Sigmoid colon (tissue), 7 donors: ENCODE data around the gene PAX2. TPM values are rescaled to one million over a fixed set of nuclear protein-coding genes. Genes with fewer than 3 reads are reported as not detected.

Source experiments
- DNase-seq: peaks from one replicate; pipeline ENCODE4 v3.0.0-alpha.2; 2019
- H3K27ac ChIP-seq, 4 donors: fragments of 200-600 bp; sonication (generic); one replicate each; pipeline ENCODE4 v1.5.1; 2016 to 2019; ENCODE audit warnings: mild to moderate bottlenecking in 1 of 4
- H3K27me3 ChIP-seq, 3 donors: fragments of 200-600 bp; sonication (generic); one replicate each; pipeline ENCODE4 v1.5.1; 2019; ENCODE audit warnings: mild to moderate bottlenecking in 1 of 3
- H3K36me3 ChIP-seq, 4 donors: fragments of 200-600 bp; sonication (generic); one replicate each; pipeline ENCODE4 v1.5.1; 2016 to 2019
- H3K4me1 ChIP-seq, 4 donors: fragments of 200-600 bp; sonication (generic); one replicate each; pipeline ENCODE4 v1.5.1; 2017 to 2019
- H3K4me3 ChIP-seq, 4 donors: fragments of 200-600 bp; sonication (generic); one replicate each; pipeline ENCODE4 v1.5.1; 2017 to 2019; ENCODE audit warnings: mild to moderate bottlenecking in 2 of 4, moderate library complexity in 1 of 4
- H3K9me3 ChIP-seq, 4 donors: fragments of 200-600 bp in 3 of 4; sonication (generic) in 3 of 4; one replicate each; pipeline versions ENCODE4 v1.5.1 to v1.6.1; 2013 to 2019
- EP300 ChIP-seq, 4 donors: sonication (generic); formaldehyde crosslinking; IDR thresholded peaks; one replicate each; pipeline ENCODE4 v1.6.1; 2017; ENCODE audit warnings: antibody characterized with exemption in 4 of 4
- POLR2A ChIP-seq, 2 donors: fragments of 450-650 bp; IDR thresholded peaks; one replicate each; pipeline ENCODE4 v1.6.1; 2016; ENCODE audit warnings: antibody characterized with exemption in 2 of 2, mild to moderate bottlenecking in 2 of 2, moderate library complexity in 2 of 2
- POLR2AphosphoS5 ChIP-seq, 4 donors: sonication (generic); formaldehyde crosslinking; IDR thresholded peaks; one replicate each; pipeline ENCODE4 v1.6.1; 2017; ENCODE audit warnings: antibody characterized with exemption in 4 of 4
- WGBS, 2 donors: extraction: QIAGEN DNeasy Blood & Tissue Kit; methylation state at CpG; one replicate each; pipeline ENCODE4 v1.1.7; 2013; 5-methylcytosine and 5-hydroxymethylcytosine counted together
- intact Hi-C: fragments of 100-400 bp; cut with DNase I; formaldehyde crosslinking; loops from one replicate; pipeline ENCODE4 v1.15.1; 2023
- polyA plus RNA-seq, 3 donors: library from polyadenylated mRNA; stranded (reverse); fragments of 200-250 nt; gene quantifications; one replicate each; pipeline ENCODE4 v1.2.3, GENCODE V29; 2013
- total RNA-seq, 4 donors: library from RNA; depleted of rRNA; stranded (reverse); fragments of >200 nt; gene quantifications; one replicate each; pipeline ENCODE4 v1.1.0, GENCODE V29; 2016
- TF ChIP-seq, protein P1 (sequence below), 4 experiments: fragments of 450-650 bp in 3 of 4; fragments of 200-600 bp in 1 of 4; IDR thresholded peaks; one replicate each; pipeline ENCODE4 v1.5.1; 2016 to 2019; ENCODE audit warnings: antibody characterized with exemption in 4 of 4, mild to moderate bottlenecking in 3 of 4, moderate library complexity in 2 of 4
- donor health status: healthy with polysubstance abuse.
- donor health status: Bipolar disorder and iron deficiency.
- donor health status: healthy.

PAX2 gene
- total and polyA plus RNA-seq, 7 donors: not detected

DNA sequence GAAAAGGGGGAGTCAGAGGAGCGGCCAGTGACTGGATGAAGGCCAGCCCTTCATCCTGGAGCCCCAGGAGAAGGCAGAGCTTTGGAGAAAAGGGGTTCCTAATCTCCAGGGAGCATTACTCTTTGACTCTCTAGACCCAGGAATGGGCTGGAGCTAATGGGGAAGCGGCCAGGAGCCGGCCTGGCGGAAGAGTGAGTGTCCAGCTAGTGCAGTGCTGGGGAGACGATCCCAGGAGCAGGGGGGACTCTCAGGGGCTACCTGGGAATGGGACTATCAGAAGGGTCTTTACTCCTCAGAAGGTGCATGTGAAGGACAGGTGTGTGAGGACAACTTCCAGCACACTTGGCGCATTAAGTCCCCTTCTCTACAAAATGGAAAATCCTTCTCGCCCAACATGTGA is 2.4 kb upstream of the PAX2 start:
- Histone ChIP-seq H3K27ac (no peak overlapping the region), H3K4me1 (peaks cover 0 to 72% (median 56%) of the 10 kb centered on the region in 4 donors), H3K4me3 (no peak overlapping the region), H3K36me3 (no peaks in the 10 kb centered on the region), H3K27me3 (peaks cover 87 to 100% (median 97%) of the 10 kb centered on the region in 3 donors), H3K9me3 (no peaks in the 10 kb centered on the region)
- intact Hi-C loops: loop anchor here (5.0 kb wide), 1 partner anchor 181 kb away; no protein-coding TSS in a partner anchor
- DNase-seq: peak; percentile 15
- WGBS, 2 donors: 31 to 53% methylated on average over 7 of the region's 7 CpGs
- TF ChIP-seq, protein P1, sequence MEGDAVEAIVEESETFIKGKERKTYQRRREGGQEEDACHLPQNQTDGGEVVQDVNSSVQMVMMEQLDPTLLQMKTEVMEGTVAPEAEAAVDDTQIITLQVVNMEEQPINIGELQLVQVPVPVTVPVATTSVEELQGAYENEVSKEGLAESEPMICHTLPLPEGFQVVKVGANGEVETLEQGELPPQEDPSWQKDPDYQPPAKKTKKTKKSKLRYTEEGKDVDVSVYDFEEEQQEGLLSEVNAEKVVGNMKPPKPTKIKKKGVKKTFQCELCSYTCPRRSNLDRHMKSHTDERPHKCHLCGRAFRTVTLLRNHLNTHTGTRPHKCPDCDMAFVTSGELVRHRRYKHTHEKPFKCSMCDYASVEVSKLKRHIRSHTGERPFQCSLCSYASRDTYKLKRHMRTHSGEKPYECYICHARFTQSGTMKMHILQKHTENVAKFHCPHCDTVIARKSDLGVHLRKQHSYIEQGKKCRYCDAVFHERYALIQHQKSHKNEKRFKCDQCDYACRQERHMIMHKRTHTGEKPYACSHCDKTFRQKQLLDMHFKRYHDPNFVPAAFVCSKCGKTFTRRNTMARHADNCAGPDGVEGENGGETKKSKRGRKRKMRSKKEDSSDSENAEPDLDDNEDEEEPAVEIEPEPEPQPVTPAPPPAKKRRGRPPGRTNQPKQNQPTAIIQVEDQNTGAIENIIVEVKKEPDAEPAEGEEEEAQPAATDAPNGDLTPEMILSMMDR (IDR thresholded peaks at IDR 0.05): no peak
- TF ChIP-seq EP300 (IDR thresholded peaks at IDR 0.05) (no peak), POLR2A (IDR thresholded peaks at IDR 0.05) (no peak), POLR2AphosphoS5 (IDR thresholded peaks at IDR 0.05) (no peak)

- peak; percentile 68 for DNase-seq
- H3K27ac ChIP-seq: no peak overlapping the region
- H3K9me3 ChIP-seq: no peaks in the 10 kb centered on the region
- peaks cover 0 to 77% (median 60%) of the 10 kb centered on the region in 4 donors for H3K4me1 ChIP-seq
- H3K4me3 ChIP-seq: no peak overlapping the region
- H3K27me3 ChIP-seq: peaks cover 87 to 100% (median 97%) of the 10 kb centered on the region in 3 donors
- intact Hi-C loops: loop anchor here (5.0 kb wide), 1 partner anchor 181 kb away; no protein-coding TSS in a partner anchor
- no peaks in the 10 kb centered on the region for H3K36me3 ChIP-seq
- no peak for TF ChIP-seq POLR2A (IDR thresholded peaks at IDR 0.05)
- TF ChIP-seq, protein P1 (IDR thresholded peaks at IDR 0.05): peak in 2 of 4 experiments; percentile 36 to 37
- WGBS, 2 donors: 2 to 3% methylated on average over 16 of the region's 16 CpGs
These were observed 1.7 kb upstream of the PAX2 start for GRCh38 chr10:100743626-100744135.

- intact Hi-C loops: loop anchor here (5.0 kb wide), 1 partner anchor 182 kb away; no protein-coding TSS in a partner anchor
- no peak for TF ChIP-seq POLR2A (IDR thresholded peaks at IDR 0.05)
- TF ChIP-seq, protein P1 (IDR thresholded peaks at IDR 0.05): no peak
- TF ChIP-seq POLR2AphosphoS5 (IDR thresholded peaks at IDR 0.05): no peak
- TF ChIP-seq EP300 (IDR thresholded peaks at IDR 0.05): no peak
These were observed 1.0 kb upstream of the PAX2 start for GRCh38 chr10:100744136-100744986.

GRCh38 chr10:100745882-100746783 is 751 bp downstream of the PAX2 start:
- peak overlapping the region in 3 of 4 donors; percentile 18 to 37 (median 31) for H3K4me3 ChIP-seq
- TF ChIP-seq, protein P1 (IDR thresholded peaks at IDR 0.05): no peak
- TF ChIP-seq POLR2A (IDR thresholded peaks at IDR 0.05) (no peak), POLR2AphosphoS5 (IDR thresholded peaks at IDR 0.05) (no peak), EP300 (IDR thresholded peaks at IDR 0.05) (no peak)
- DNase-seq: peak; percentile 37
- WGBS, 2 donors: 4% methylated on average over 54 of the region's 54 CpGs
- intact Hi-C loops: no loop called here
- H3K27ac ChIP-seq: no peak overlapping the region
- H3K36me3 ChIP-seq: no peaks in the 10 kb centered on the region
- peaks cover 0 to 73% (median 57%) of the 10 kb centered on the region in 4 donors for H3K4me1 ChIP-seq
- H3K27me3 ChIP-seq: peaks cover 86 to 100% (median 97%) of the 10 kb centered on the region in 3 donors
- H3K9me3 ChIP-seq: no peaks in the 10 kb centered on the region

More at GRCh38 chr10:100744136-100744986, 1.0 kb upstream of the PAX2 start:
- 3 to 6% methylated on average over 64 to 65 of the region's 65 CpGs for WGBS, 2 donors
- peak overlapping the region in 2 of 4 donors; percentile 0 to 37 for H3K4me3 ChIP-seq
- no peaks in the 10 kb centered on the region for H3K36me3 ChIP-seq
- peaks cover 87 to 100% (median 97%) of the 10 kb centered on the region in 3 donors for H3K27me3 ChIP-seq
- peaks cover 0 to 80% (median 60%) of the 10 kb centered on the region in 4 donors for H3K4me1 ChIP-seq
- peak; percentile 53 for DNase-seq
- H3K27ac ChIP-seq: no peak overlapping the region
- no peaks in the 10 kb centered on the region for H3K9me3 ChIP-seq
